Measurements from ENCODE around the gene SLX4IP. TPM values are rescaled to one million over a fixed set of nuclear protein-coding genes. Genes with fewer than 3 reads are reported as not detected.

The SLX4IP gene
- total RNA-seq, 1 donor from 2014 or later: 3.1 TPM

- intact Hi-C loops (cut with micrococcal nuclease): no loop called here
These were observed 102.9 kb downstream of the SLX4IP start for GRCh38 chr20:10537850-10538480.

DNA sequence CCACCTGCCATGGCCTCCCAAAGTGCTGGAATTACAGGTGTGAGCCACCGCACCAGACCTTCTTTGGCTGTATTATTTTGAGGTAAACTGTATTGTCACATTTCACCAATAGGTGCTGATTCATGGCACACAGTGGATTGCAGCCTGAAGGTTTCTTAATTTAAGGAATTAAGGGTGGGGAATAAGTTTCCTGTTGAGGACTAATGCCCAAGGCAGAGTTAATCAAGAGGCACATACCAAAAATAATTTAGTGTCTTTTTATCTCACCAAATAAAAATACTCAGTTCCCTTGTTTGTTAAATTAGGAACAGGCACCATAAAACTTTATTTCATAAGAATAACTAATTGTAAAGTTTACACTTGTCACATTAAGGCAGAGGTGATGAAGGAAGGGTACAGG is 103.7 kb downstream of the SLX4IP start:
- DNase-seq: no peak
- intact Hi-C loops (cut with micrococcal nuclease): no loop called here

More at GRCh38 chr20:10537850-10538480, 102.9 kb downstream of the SLX4IP start:
- Histone ChIP-seq H3K27me3 (ENCODE audit: low read depth) (no peaks in the 10 kb centered on the region), H3K36me3 (no peaks in the 10 kb centered on the region), H3K27ac (replicated peaks) (no peak overlapping the region), H3K9me3 (replicated peaks) (no peaks in the 10 kb centered on the region), H3K4me3 (no peak overlapping the region), H3K4me1 (peaks cover 3% of the 10 kb centered on the region)
- DNase-seq: no peak
- TF ChIP-seq CTCF (IDR thresholded peaks at IDR 0.05; ENCODE audit: borderline replicate concordance): no peak

GRCh38 chr20:10539818-10540553 is 104.9 kb downstream of the SLX4IP start:
- Histone ChIP-seq H3K4me1 (peaks cover 3% of the 10 kb centered on the region), H3K9me3 (replicated peaks) (no peaks in the 10 kb centered on the region), H3K27me3 (ENCODE audit: low read depth) (no peaks in the 10 kb centered on the region), H3K27ac (replicated peaks) (no peak overlapping the region), H3K4me3 (no peak overlapping the region), H3K36me3 (no peaks in the 10 kb centered on the region)
- TF ChIP-seq CTCF (IDR thresholded peaks at IDR 0.05; ENCODE audit: borderline replicate concordance): no peak
- intact Hi-C loops (cut with micrococcal nuclease): no loop called here
- no peak for DNase-seq

More for the DNA sequence above, 103.7 kb downstream of the SLX4IP start:
- Histone ChIP-seq H3K27me3 (ENCODE audit: low read depth) (no peaks in the 10 kb centered on the region), H3K36me3 (no peaks in the 10 kb centered on the region), H3K9me3 (replicated peaks) (no peaks in the 10 kb centered on the region), H3K4me1 (peaks cover 3% of the 10 kb centered on the region), H3K4me3 (no peak overlapping the region), H3K27ac (replicated peaks) (no peak overlapping the region)
- TF ChIP-seq CTCF (IDR thresholded peaks at IDR 0.05; ENCODE audit: borderline replicate concordance): no peak

GRCh38 chr20:10540636-10541493 is 105.8 kb downstream of the SLX4IP start:
- no peak for DNase-seq
- H3K9me3 ChIP-seq (replicated peaks): no peaks in the 10 kb centered on the region
- intact Hi-C loops (cut with micrococcal nuclease): no loop called here

More at GRCh38 chr20:10540636-10541493, 105.8 kb downstream of the SLX4IP start:
- Histone ChIP-seq H3K4me3 (no peak overlapping the region), H3K4me1 (peaks cover 3% of the 10 kb centered on the region), H3K36me3 (no peaks in the 10 kb centered on the region), H3K27me3 (ENCODE audit: low read depth) (no peaks in the 10 kb centered on the region), H3K27ac (replicated peaks) (no peak overlapping the region)
- no peak for TF ChIP-seq CTCF (IDR thresholded peaks at IDR 0.05; ENCODE audit: borderline replicate concordance)

All from left ventricle myocardium inferior (tissue), 1 donor.